GM18861 (cell line): ENCODE measurements around the gene TTYH3.
"Not testable (repeated sequence)": the region's sequence is repeated elsewhere in the genome, so short reads cannot be mapped to it uniquely, and the experiment has no call there.

Experiments
- ATAC-seq: cut with Tn5 transposase; IDR thresholded peaks from one replicate; pipeline ENCODE4 v1.9.1; 2021; ENCODE audit not compliant: unreplicated experiment

TTYH3 gene

DNA sequence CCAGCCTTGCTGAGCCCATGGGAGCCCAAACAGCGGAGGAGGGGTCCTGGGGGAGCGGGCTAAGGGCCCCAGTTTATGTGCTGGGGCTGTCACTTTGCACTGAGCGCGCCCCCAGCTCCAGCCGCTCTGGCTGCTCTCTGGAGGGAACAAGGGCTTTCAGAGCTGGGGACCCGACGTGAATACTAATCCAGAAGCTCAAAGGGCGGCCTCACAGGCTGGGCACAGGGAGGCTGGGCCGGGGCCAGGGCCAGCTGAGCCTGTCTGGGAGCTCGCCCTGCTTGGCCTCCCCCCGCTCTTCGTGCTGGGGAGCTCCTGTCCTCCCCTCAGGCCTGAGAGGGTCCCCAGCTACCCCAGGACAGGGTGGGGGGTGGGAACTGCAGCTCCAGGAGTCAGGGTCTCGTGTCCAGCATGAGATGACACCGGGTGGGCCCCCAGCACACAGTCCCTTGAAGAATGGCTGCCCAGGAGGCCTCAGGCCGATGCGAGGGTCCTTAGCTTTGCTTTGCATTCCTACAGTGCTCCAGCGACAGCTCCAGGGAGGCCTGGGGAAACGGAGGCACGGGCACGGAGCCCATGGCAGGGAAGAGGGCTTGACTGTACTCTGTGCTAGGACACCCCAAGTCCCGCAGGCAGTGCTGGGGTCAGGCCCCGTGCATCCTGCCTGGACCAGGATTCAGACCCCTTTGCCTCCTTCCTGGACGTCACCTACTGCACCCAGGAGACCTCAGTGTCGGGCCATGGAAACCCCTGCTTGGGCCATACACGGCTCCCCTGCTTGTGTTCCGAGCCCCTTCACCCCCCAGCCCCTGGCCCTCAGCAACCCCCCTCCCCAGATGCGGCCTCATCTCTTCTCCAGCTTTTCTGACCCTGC is 50.4 kb downstream of the TTYH3 start:
- no peak for ATAC-seq

DNA sequence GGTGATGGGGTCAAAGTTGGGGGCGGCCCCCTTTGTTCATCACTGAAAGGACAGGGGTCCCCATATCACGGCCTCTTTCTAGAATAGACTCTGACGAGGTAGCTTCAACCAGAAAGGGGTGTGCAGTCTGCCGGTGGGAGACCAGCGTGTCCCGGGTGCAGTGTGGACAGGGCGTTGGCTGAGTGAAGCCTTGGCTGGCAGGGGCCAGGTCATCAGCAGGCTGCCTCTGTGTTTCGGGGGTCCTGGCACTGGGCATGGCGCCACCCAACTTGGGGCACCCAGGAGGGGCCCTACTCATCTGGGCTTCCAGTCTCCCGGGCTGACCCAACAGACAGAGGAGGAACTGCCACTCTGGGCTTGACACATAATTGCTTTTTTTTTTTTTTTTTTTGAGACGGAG is 52.7 kb downstream of the TTYH3 start:
- ATAC-seq: no peak

DNA sequence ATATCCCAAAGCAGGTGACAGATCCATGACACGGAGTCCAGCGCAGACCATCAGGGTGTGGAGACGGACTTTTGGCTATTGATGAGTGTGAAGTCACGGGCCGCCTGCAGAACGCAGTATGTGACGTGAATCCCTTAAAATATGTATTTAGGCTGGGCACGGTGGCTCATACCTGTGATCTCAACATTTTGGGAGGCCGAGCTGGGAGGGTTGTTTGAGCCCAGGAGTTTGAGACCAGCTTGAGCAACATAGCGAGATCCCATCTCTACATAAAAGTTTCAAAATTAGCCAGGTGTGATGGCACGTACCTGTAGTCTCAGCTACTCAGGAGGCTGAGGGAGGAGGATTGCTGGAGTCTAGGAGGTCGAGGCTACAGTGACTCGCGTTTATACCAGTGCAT is 54.3 kb downstream of the TTYH3 start:
- no peak for ATAC-seq

DNA sequence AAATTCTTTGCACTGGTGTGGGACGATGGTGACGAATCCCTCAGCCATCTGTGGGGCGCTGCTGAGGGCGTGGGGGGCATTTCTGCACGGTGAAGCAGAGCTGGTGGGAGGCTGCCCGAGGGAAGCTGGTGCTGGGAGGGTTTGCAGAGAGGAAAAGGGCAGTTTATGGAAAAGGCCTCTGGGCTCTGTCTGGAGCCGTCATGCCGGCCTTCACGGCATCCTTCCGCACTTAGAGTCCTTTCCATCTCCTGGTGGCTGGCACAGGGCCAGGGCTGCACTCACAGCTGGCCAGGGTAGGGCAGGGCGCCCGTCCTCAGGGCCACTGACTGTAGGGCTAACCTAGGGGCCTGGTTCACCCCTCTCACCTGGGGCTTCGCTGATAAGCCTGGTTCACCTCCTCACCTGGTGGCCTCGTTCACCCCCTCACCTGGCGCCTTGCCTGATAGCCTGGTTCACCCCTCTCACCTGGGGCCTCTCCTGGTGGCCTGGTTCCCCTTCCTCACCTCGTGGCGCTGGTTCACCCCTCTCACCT is 55.6 kb downstream of the TTYH3 start:
- no peak for ATAC-seq

DNA sequence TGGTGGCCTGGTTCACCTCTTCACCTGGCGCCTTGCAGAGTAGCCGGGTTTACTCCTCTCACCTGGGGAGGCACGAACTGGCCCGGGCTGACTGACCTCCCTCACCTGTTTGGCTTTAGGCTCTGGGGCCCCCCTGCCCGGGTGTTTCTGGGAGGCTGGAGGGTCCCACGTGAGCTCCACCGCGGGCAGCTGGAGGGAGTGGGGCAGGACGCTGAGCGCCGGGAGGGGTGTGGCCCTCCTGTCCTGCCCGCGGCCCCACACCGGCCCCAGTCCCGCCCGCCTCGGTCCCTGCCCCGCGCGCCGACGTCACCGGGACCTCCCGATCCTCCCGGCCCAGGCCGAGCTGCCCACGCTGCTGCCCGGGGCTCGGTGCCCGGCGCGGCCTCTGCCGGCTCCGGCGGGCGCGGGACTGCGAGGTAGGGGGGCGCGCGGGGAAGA is 56.1 kb downstream of the TTYH3 start, which contains the start of gene AMZ1:
TSS of gene AMZ1 (plus strand) at position 322 of the 438 bp plus-strand sequence. CDS start 12,250 bp downstream, outside the sequence.
- no peak for ATAC-seq

DNA sequence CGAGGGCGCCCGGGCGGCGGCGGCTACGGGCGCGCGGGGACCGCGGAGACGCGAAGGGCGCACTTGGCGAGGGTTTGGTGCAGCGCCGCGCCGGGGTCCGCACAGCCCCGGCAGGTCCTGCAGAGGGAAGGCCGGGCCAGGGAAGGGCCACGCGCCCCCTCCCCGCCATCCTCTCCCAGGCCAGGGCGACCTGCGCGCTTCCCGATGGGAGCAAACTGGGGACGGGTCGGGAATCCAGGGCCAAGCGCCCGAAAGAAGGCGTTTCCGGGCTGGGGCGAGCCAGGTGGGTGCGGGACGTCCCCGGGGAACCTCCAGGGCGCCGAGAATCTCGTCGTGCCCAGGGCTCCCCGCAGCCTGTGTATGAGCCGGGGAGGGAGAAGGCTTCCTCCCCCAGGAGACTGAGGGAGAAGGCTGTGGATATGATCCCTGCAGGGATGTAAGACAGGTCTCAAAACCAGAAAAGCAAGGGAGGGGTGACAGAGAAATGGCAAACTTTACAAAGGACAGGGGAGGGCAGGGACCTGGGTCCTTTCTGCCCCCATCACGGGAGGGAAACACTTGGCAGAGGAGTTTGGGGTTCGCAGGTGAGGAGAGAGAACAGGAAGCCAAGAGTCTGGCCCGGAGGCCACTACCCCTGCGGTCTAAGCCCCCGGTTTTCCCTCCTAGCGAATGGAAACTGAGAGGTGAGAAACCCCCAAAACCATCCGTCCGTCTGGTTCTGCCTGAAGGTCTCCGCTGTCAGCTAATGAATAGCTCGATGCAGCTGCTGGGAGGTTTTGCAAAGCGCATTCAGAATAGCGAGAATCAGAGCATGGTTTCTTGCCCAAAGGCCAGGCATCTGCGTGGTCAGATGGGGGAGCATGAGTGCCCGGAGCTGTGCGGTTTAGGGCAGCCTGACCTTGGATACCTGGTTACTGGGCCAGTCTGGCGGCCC is 56.9 kb downstream of the TTYH3 start:
- peak; percentile 83 for ATAC-seq

DNA sequence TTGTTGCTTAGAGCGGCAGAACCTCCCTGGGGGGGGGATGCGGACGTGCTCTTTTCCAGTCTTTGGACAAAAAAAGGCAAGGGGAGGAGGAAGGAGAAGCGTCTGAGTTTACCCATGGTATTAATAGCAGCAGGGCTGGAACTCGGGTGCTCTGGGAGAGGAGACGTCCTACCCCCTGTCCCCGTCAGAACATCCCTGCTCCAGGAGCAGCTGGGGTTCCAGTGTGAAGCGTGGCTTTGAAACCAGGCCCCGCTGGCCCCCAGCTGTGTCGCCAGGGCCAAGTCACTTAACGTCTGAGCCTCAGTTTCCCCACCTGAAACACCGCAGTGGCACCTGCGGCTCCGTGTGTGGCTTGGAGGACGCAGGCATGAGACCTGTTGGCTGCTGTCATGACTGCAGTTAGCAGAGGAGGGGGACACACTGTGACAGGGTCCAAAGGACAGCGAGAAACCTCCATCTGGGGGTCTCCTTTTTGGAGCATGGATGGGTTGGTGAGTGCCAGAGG is 57.6 kb downstream of the TTYH3 start:
- no peak for ATAC-seq

DNA sequence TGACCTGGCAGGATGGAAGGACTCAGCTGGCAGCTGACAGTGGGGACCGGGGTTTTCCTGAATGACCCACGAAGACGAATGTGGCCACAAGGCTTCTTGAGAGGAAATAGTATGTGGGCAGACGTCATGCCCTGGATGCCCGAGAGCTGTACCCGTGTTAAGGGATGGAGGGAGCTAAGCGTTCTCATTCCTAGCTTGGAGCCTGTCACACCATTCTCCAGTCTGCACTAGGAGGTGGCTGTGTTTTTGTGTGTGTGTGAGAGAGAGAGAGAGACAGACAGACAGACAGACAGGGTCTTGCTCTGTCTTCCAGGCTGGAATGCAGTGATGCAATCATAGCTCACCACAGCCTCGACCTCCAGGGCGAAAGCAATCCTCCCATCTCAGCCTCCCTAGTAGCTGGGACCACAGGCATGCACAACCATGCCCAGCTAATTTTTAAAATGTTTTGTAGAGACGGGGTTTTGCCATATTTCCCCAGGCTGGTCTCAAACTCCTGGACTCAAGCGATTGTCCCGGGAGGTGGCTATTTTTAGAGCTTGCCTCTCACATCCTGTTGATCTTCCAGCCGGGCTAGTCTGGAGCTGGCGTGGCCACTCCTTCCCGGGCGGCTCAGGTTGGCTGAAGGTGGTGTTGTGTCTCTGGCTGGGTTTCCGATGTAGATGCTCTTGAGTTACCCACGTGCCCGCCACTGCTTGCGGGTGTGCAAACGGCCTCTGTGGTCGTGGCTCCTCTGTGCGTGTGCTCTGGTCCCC is 58.3 kb downstream of the TTYH3 start:
- ATAC-seq: no peak

DNA sequence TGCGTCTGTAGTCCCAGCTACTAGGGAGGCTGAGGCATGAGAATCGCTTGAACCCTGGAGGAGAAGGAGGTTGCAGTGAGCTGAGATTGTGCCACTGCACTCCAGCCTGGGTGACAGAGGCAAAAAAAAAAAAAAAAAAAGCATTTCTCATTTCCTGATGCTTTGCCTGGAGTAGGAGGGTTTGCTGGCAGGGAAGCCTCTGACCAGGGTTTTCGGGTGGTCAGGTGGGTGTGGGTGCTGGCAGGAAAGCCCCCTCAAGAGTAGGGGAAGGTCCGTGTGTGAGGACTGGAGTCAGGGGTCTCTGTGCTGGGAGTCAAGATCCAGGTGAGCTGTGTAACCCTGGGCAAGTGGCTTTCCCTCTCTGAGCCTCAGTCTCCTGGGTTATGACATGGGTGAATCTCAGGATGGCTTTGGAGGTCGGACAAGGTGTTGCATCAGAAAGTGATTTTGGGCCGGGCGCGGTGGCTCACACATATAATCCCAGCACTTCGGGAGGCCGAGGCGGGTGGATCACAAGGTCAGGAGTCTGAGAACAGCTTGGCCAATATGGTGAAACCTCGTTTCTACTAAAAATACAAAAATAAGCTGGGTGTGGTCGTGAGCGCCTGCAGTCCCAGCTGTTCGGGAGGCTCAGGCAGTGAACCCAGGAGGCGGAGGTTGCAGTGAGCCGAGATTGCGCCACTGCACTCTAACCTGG is 59.4 kb downstream of the TTYH3 start:
- no peak for ATAC-seq

DNA sequence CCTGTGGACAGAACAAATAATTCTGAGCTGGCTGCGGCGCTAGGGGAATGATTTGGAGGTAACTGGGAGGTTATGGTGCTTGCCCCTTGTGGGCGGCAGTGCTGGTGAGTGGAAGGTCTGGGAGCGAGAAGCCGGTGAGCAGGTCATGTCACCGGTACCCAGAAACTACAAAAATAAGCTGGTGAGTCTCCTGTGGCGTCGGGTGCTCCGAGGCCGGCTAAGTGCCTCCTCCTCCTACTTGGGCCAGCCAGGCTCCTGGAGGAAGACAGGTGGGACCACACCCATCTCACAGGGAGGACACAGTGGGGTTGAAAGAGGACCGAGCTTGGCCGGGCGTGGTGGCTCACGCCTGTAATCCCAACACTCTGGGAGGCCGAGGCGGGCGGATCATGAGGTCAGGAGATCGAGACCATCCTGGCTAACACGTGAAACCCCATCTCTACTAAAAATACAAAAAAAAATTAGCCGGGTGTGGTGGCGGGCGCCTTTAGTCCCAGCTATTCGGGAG is 60.2 kb downstream of the TTYH3 start:
- not testable (repeated sequence) for ATAC-seq

DNA sequence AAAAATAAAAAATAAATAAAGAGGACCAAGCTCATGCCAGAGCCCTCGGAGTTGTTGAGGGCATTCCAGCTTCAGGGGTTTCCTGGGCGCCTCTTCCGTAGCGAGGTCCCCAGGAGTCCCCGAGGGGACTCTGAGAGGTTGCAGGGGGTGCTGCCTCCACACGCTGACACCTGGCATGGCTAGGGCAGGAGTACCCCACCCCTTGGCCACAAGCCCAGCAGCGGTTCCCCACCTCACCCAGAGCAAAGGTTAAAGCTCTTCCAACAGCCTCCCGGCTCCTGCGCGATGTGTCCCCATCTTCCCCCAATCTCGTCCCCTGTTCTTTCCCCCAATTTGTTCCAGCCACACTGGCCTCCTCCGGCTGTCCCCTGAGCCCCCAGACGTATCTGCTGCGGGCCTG is 60.8 kb downstream of the TTYH3 start:
- ATAC-seq: no peak

DNA sequence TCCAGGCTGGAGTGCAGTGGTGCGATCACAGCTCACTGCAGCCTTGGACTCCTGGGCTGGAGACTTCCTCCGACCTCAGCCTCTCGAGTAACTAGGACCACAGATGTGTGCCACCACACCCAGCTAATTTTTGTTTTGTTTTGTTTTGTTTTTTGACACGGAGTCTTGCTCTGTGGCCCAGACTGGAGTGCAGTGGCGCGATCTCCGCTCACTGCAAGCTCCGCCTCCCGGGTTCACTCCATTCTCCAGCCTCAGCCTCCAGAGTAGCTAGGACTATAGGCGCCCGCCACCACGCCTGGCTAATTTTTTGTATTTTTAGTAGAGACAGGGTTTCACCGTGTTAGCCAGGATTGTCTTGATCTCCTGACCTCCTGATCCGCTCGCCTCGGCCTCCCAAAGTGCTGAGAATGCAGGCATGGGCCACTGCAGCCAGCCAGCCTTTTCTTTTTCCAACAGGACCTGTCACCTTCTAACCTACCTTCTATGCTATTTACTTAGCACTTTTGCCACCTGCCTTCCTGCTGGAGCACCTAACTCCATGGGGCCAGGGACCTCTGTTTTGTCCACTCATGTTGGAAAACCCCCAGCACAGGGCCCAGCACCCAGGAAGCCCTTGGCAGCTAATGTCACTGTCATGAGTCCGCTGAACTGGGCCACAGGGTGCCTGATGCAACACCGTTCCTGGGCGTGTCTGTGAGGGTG is 61.8 kb downstream of the TTYH3 start:
- ATAC-seq: not testable (repeated sequence)

DNA sequence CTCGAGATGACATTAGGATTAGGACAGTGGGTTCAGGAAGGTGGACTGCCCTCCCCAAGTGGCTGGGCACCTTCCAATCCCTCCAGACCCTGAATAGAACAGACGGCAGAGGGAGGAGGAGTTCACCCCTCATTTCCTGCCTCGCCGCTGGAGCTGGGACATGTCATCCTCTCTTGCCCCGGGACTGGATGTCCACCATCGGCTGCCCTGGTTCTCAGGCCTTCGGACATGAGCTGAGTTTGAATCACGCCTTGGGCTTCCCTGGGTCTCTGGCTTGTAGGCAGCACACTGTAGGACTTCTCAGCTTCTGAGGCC is 62.3 kb downstream of the TTYH3 start:
- not testable (repeated sequence) for ATAC-seq

DNA sequence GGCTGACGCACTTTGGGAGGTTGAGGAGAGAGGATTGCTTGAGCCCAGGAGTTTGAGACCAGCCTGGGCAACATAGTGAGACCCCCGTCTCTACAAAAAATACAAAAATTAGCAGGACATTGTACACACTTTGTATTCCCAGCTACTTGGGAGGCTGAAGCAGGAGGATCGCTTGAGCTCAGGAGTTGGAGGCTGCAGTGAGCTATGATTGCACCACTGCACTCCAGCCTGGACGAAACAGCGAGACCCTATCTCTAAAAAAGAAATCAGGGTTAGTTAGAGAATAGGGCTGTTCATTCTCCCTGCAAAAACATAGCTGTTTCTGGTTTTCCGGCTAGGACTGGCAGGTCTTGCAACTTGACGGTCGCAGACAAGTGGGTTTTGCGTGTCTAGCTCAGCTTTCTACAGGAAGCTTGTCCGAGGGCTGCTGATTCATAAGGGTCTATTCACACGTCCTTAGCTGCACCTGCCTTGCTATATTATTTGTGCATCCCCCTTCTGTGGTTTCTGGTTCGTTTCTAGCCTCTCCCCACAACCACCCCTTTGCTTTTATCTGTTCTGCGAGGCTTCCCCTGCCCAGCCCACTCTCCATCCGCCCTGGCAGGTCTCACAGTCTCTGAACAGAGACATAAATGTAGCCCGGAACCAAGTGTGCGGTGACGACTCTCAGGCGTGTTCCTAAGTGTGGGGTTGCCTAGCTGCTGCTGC is 66.9 kb downstream of the TTYH3 start:
- ATAC-seq: peak; percentile 93

DNA sequence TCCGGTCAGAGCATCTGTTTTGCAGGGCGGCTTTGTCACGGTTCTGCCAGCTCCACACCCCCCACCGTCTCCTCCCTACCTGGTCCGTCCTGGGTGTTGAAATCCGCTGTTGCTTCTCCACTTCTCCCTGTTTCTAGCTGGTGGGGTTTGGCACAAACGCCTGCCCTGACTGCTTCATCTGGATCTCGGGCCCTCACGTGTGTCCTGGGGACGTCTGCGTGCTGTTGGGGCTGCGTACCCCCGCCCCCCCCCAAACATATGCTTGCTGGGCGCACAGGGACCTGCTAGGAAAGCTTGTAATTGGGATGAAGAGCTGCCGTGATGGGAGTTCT is 67.5 kb downstream of the TTYH3 start:
- ATAC-seq: no peak

DNA sequence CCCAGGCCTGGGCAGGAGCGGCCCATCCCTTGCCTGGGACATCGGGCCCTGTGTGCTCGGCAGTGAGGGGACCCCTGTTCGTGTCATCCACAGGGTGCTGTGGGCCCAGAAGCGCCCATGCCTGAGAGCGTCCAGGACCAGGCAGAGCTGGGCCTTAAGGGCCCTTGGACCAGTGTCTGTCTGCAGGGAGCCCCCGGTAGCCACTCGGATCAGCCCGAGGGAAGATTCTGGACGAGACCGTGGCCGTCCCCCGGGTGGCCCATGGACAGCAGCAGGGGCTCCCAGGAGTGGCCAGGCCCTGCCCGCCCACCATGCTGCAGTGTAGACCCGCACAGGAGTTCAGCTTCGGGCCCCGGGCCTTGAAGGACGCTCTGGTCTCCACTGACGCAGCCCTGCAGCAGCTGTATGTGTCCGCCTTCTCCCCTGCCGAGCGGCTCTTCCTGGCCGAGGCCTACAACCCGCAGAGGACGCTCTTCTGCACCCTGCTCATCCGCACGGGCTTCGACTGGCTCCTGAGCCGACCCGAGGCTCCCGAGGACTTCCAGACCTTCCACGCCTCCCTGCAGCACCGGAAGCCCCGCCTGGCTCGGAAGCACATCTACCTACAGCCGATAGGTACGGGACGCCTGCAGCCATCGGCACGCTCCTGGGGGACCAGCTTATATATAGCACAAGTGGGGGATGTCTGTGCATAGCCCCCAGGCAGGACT is 68.5 kb downstream of the TTYH3 start:
- no peak for ATAC-seq

DNA sequence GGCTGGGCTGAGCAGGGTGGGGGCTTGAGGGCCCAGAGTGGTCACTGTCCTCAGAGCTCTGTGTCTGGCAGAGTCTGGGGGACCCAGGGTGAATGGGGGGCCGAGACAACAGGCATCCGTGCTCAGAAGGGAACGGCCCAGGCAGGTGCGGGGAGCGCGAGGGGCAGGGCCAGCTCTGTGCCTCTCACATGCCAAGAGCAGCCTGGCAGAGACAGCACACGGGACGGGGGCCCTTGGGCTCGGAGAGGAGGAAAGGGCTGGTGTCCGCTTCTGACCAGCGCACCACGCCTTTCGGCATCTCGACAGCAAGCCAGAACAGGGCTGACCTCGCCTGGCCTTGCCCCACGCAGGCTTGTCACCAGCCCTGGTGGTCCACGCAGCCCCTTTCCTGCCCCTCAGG is 69.6 kb downstream of the TTYH3 start:
- ATAC-seq: no peak
